Motor neuron (in vitro differentiated cells): Measurements from ENCODE around the gene SFMBT2. TPM values are rescaled to one million over a fixed set of nuclear protein-coding genes. Genes with fewer than 3 reads are reported as not detected.
A peak's percentile ranks its signal among the peaks of the same experiment; 100 is the strongest.
"Not testable (repeated sequence)": the region's sequence is repeated elsewhere in the genome, so short reads cannot be mapped to it uniquely, and the experiment has no call there.

ENCODE experiments used
- ATAC-seq, 8 experiments: fragments of 200-7000 bp; cut with Tn5 transposase; replicated peaks in 6 of 8; 2 replicates each; pipeline ENCODE4 v1.8.0; 2021; ENCODE audit warnings: mild to moderate bottlenecking in 8 of 8, moderate library complexity in 8 of 8
- H3K27ac ChIP-seq, 2 donors: fragments of 250-450 bp; sonication (Bioruptor Pico); 2 replicates each; pipeline ENCODE4 v1.9.0; 2021; ENCODE audit warnings: antibody characterized with exemption in 2 of 2, mild to moderate bottlenecking in 2 of 2, moderate library complexity in 1 of 2
- H3K4me1 ChIP-seq, 2 donors: fragments of 250-450 bp; sonication (Bioruptor Pico); replicated peaks in 1 of 2; 2 replicates each; pipeline ENCODE4 v1.6.1; 2021; ENCODE audit warnings: antibody characterized with exemption in 2 of 2, mild to moderate bottlenecking in 2 of 2, moderate library complexity in 1 of 2
- H3K4me3 ChIP-seq, 5 donors: fragments of 250-450 bp; sonication (Bioruptor Pico); 2 replicates each; pipeline ENCODE4 v1.9.0; 2021; ENCODE audit warnings: antibody characterized with exemption in 5 of 5, mild to moderate bottlenecking in 5 of 5, moderate library complexity in 4 of 5
- WGBS, 10 experiments: fragments of 450-650 bp; shearing (Covaris generic); methylation state at CpG; one replicate each; pipeline ENCODE4 v1.0.0; 2022; 5-methylcytosine and 5-hydroxymethylcytosine counted together
- in situ Hi-C, 9 experiments: fragments of 400-800 bp; cut with MboI; loops; one replicate each; pipeline ENCODE4 v1.15.0; 2021; ENCODE audit warnings: low sequenced_read_pairs in 9 of 9, low pct_unique_long_range_greater_than_20kb in 2 of 9; ENCODE audit not compliant: unreplicated experiment in 9 of 9
- total RNA-seq, 8 experiments: library from RNA; unstranded; fragments of 300-600 nt; gene quantifications; 2 replicates each; pipeline versions ENCODE4 v1.2.3 to v1.2.4, GENCODE V29; 2022

SFMBT2 gene
- total RNA-seq, 8 experiments from 2014 or later = 0.15 to 16.5 (median 11.9) TPM

DNA sequence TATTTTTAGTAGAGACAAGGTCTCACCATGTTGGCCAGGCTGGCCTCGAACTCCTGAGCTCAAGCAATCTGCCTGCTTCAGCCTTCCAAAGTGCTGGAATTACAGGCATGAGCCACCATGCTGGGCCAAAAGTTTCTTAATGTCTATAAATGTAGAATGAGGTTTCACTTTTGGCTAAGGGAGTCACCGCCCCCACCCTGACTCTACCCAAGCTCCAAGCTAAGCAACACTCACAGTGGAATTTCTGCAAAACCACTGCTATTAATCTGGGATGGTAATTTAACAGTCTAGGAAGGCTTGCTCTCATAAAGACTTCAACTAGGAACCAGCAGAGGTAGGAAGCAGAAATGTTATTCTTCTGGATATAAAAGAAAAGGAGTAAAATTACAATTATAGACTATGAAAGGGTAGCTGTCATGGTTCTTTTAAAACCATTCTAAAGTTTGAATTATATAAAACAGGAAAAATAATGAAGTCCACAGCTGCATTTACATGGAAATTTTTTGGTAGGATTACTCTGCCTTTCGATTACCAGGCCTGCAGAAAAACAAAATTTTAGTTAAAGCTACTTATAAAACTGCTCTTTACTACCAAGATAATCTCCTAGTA lies 211.6 kb downstream of the SFMBT2 start:
- in situ Hi-C loops = no loop called here
- H3K4me1 ChIP-seq = no peaks in the 10 kb centered on the region
- WGBS, 10 experiments = 10 to 100% (median 88%) methylated on average over 1 to 3 of the region's 3 CpGs
- H3K27ac ChIP-seq = no peak overlapping the region
- H3K4me3 ChIP-seq = no peak overlapping the region
- ATAC-seq = no peak

DNA sequence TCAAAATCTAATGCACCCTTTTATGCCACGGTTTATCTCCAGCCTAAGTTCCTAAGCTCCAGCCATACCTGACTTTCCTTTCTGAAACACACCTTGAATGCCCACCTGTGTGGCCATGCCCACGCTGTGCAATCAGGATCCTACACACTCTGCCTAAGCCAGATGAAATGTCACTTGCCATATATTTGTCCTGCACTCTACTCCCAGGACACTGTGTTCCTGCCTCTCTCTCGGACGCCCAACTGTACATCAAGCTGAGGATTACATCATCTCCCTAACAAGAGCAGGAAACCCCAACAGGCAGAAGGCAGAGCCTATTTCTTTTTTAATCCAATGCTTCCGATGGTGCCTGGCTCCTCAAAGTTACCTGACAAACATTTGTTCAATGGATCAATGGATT lies 214.6 kb downstream of the SFMBT2 start:
- no peak overlapping the region for H3K27ac ChIP-seq
- H3K4me1 ChIP-seq = no peaks in the 10 kb centered on the region
- ATAC-seq = no peak
- no peak overlapping the region for H3K4me3 ChIP-seq
- WGBS, 10 experiments = 0 to 100% (median 88%) methylated on average over 1 to 5 of the region's 5 CpGs; no CpG with 5 or more reads in 1 of the 10 experiments
- in situ Hi-C loops = no loop called here

DNA sequence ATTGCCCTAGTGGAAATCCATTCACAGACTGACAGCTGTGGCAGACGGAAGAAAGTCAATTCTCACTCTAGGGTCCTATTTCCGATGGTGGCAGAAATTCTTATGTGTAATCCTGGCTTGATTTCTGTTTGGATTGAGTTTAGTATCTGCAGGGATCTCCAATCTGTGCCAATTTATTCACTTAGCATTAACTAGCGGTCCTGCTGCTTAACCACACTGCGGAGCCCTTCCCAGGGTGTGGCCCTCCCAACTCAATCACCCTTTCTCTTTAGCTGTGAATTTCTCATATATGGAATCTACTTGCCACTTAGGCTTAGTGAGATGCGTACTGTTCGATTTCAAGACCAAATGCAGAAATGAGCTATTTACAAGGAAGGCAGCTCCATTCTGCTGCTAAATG lies 215.7 kb downstream of the SFMBT2 start:
- no peak overlapping the region for H3K27ac ChIP-seq
- no peak for ATAC-seq
- in situ Hi-C loops = no loop called here
- H3K4me3 ChIP-seq = no peak overlapping the region
- no peaks in the 10 kb centered on the region for H3K4me1 ChIP-seq
- WGBS, 10 experiments = 45 to 100% (median 96%) methylated on average over 1 to 6 of the region's 6 CpGs; no CpG with 5 or more reads in 3 of the 10 experiments

DNA sequence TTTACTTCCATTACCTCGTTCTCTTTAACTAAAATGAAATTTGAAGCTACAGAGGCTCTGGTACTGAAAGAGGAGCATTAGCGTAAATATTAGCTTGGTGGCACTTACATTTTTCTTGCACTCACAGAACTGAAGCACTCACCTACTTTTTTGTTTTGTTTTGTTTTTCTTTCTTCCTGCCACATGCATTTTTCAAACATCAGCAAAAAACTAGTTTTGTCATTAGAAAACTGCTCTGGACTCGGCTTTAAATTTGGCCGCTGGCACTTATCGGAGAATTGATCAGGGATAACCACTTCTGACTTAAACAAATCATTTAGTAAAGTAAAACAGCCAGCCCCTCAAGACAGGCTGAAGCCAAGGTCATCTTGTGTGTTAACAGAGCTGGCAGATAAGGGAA lies 216.3 kb downstream of the SFMBT2 start:
- in situ Hi-C loops = no loop called here
- no peak for ATAC-seq
- Histone ChIP-seq H3K4me1 (no peaks in the 10 kb centered on the region), H3K4me3 (no peak overlapping the region), H3K27ac (no peak overlapping the region)
- WGBS, 10 experiments = 59 to 100% (median 97%) methylated on average over 3 to 5 of the region's 5 CpGs; no CpG with 5 or more reads in 2 of the 10 experiments

DNA sequence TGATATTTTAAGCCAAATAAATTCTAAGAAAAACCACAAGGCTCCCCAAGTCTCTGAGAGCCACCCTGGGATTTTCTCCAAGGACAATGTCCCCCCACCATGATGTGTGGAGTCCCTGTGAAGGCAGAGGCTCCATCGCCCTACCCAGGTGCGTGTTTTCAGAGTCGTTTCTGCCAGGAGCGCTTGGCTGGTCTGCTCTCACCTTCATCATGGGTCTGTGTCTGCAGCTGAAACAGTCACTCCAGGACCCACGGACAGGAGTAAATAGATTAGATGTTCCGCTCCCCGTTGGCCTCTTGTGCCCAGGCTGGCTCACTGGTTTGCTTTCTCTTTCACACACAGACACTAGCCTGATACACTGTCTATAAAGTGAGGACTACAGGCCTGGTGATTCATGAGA lies 217.5 kb downstream of the SFMBT2 start:
- in situ Hi-C loops = no loop called here
- ATAC-seq = no peak
- Histone ChIP-seq H3K27ac (no peak overlapping the region), H3K4me3 (no peak overlapping the region), H3K4me1 (no peaks in the 10 kb centered on the region)
- 60 to 100% (median 100%) methylated on average over 1 to 6 of the region's 7 CpGs; no CpG with 5 or more reads in 4 of the 10 experiments for WGBS, 10 experiments

DNA sequence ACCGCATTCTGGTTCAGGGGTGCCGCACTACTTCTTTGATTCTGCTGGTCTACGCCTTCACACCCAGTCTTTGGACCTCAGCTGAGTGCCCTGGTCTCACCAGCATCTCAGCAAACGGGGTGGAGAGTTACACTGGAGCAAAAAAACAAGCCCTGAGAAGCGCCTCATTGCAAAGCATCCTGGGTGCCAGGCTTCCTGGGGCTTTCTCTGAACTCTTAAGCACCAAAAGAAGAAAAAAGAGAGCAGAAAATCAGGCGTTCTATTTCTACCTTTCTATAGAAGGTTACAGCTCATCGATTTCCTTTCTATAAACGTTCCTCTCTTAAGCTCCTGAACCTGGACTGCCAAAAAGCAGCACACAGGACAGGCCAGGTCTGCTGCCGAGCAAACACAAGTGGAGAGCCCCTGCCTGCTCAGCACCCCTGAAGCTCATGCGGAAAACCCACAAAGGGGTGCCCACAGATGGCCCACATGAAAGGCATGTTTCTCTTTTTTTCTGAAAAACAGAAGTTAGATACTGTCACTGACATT lies 217.9 kb downstream of the SFMBT2 start:
- in situ Hi-C loops = no loop called here
- WGBS, 10 experiments = 27 to 93% (median 81%) methylated on average over 1 to 6 of the region's 10 CpGs; no CpG with 5 or more reads in 2 of the 10 experiments
- Histone ChIP-seq H3K4me1 (no peaks in the 10 kb centered on the region), H3K4me3 (no peak overlapping the region), H3K27ac (no peak overlapping the region)
- ATAC-seq = no peak

DNA sequence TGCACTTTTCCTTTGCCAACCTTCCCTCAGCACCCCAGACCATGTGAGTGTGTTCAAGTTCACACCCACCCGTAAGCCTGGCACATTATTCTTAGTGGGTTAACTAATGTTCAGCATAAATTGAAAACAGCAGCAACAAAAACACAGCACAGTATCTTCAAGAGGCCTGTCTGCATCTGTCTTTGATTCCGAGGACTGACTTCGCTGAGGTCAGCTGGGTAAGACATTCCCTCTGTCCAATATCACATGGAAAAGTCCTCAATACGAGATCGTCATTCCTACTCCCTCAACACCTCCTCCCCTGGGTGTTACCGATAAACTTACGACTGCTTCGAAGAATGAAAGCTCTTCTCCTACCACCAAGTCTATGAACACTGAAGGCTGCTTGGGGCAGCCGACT lies 218.8 kb downstream of the SFMBT2 start:
- WGBS, 10 experiments = 0 to 98% (median 95%) methylated on average over 1 to 9 of the region's 9 CpGs; no CpG with 5 or more reads in 1 of the 10 experiments
- ATAC-seq = no peak
- in situ Hi-C loops = no loop called here
- Histone ChIP-seq H3K27ac (no peak overlapping the region), H3K4me3 (no peak overlapping the region), H3K4me1 (no peaks in the 10 kb centered on the region)

DNA sequence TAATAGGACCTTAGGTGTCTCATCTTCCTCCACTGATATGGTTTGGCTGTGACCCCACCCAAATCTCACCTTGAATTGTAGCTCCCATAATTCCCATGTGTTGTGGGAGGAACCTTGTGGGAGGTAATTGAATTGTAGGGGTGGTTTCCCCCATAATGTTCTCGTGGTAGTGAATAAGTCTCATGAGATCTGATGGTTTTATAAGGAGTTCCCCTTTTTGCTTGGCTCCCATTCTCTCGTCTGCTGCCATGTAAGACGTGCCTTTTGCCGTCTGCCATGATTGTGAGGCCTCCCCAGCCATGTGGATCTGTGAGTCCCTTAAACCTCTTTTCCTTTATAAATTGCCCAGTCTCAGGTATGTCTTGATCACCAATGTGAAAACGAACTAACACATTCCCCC lies 220.1 kb downstream of the SFMBT2 start:
- in situ Hi-C loops, H3K4me1 ChIP-seq, ATAC-seq, H3K4me3 ChIP-seq, H3K27ac ChIP-seq: not testable (repeated sequence)
- 35 to 100% (median 65%) methylated on average over 1 to 4 of the region's 5 CpGs; no CpG with 5 or more reads in 3 of the 10 experiments for WGBS, 10 experiments

DNA sequence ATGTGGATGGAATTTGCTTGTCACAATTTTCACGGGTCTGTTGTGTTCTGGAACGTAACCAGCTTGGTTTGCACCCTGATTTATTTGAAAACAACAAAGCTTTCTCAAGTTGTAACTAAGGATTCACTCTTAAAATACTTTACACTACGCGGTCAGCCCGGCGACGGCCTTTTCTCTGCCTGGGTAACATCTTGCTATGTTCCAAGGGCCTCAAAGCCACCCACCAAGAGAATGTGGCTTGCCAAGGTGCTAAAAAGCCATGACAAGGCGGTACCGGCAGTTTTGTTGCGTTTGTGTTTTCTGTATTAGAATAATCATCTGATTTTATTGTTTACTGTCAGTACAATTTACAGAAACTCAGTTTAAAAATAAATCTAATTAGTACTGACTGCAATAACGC lies 220.9 kb downstream of the SFMBT2 start:
- Histone ChIP-seq H3K27ac (no peak overlapping the region), H3K4me1 (no peaks in the 10 kb centered on the region), H3K4me3 (no peak overlapping the region)
- ATAC-seq = peak in 1 of 8 experiments; percentile 49
- in situ Hi-C loops = no loop called here
- WGBS, 10 experiments = 5 to 95% (median 75%) methylated on average over 1 to 10 of the region's 11 CpGs; no CpG with 5 or more reads in 2 of the 10 experiments

DNA sequence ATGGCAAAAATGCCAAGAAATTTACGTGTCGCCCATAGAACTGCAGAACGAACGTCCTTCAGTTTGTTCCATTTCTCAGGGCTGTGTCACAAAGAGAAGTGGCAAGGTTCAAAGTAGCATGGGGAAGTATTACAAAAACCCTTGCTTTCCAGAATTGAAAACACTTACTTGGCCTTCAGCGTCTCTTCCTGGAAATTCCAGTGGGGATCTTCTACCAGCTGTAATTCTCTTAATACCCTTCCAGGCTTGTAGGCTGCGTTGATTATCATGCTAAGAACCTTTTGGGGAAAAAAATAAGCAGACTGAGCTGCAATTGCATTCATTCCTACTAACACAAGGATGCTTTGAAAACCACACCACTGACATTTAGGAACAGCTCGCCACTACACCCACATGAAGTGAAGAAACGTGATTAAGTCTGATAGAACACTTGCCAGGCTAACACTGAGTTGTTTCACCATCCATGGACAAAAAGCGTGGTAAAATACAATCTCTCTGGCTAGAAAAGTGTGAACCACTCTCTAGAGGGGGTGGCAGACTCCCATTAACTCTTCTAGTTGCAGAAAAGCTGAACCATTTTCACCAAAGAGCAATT lies 222.3 kb downstream of the SFMBT2 start:
- Histone ChIP-seq H3K4me3 (no peak overlapping the region), H3K27ac (no peak overlapping the region), H3K4me1 (peaks cover 0 to 3% of the 10 kb centered on the region in 2 donors)
- WGBS, 10 experiments = 25 to 100% (median 82%) methylated on average over 2 to 9 of the region's 9 CpGs
- ATAC-seq = no peak
- in situ Hi-C loops = no loop called here

DNA sequence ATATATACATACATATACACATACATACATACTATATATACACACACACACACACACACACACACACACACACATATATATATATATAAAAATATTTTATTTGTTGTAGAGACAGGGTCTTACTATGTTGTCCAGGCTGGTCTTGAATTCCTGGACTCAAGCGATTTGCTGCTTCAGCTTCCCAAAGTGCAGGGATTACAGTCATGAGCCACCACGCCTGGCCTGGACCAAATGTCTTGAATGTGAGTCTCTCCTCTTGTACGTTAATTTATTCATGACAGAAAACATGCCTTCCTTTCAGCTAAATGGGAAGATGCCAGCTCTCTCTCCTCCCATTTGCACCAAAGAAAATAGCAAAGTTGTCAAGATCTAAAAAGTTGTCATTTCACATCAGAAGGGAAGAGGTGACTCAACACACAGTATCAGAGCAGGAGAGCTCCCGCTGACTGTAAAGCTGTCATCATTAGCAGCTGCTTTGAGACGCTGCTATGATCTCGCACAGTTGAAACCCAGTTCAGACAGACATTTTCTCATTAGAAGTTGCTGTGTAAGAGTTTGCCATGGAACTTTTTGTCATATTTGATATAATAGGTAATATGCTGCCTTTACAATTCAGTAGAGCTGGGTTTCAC lies 224.3 kb downstream of the SFMBT2 start:
- H3K4me1 ChIP-seq = peaks cover 0 to 7% of the 10 kb centered on the region in 2 donors
- in situ Hi-C loops = no loop called here
- peak in 1 of 8 experiments; percentile 47 for ATAC-seq
- H3K4me3 ChIP-seq = no peak overlapping the region
- WGBS, 10 experiments = 18 to 100% (median 82%) methylated on average over 2 to 4 of the region's 6 CpGs; no CpG with 5 or more reads in 4 of the 10 experiments
- no peak overlapping the region for H3K27ac ChIP-seq

DNA sequence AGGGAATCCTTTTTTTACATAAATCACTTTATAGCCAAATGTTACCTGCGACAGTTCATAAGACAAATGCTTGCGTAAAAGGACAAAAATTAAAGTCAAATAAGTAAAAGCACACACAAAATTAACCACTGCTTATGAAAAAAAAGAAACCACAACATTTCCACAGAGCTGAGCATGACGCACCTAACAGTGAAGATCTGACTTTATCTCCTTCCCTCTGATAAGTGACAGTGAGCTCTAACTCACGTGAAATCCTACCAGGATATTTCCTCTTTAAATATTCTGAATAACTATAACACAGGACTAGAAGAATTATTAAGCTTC lies 225.5 kb downstream of the SFMBT2 start:
- Histone ChIP-seq H3K4me1 (peaks cover 0 to 7% of the 10 kb centered on the region in 2 donors), H3K27ac (no peak overlapping the region), H3K4me3 (no peak overlapping the region)
- in situ Hi-C loops = no loop called here
- WGBS, 10 experiments = 42 to 100% (median 97%) methylated on average over 1 to 4 of the region's 4 CpGs
- no peak for ATAC-seq

DNA sequence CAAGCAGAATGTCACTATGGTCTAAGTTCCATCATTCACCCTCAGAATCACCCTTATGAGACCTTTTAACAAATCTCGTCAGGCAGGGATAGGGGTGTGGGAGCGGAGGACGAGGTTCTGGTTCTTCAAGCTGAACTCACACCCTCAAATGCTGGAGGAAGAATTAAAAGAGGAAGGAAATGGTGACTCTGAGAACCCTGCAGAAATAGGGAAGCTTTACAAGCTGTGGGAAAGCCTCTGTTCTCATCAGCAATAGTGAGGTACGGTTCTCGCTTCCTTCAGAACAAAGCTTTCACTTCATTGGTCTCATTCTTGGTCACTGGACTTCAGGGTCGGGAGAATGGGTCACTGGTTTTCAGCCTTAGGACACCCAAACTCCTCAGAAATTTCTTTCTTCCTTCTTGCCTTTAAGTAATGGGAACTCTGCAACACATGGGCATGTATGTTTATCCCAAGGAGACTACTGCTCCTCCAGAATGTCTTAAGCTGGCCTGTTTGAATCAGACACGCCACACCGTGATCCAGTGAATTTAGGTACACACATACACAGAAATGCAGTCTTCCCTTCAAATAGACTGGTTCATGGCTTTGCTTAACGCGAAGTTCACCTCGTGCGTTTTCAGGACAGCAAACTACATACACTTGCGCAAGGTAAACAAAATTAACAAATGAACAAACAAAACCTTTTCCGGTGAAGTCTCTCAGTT lies 226.0 kb downstream of the SFMBT2 start:
- Histone ChIP-seq H3K27ac (no peak overlapping the region), H3K4me3 (no peak overlapping the region), H3K4me1 (peaks cover 0 to 7% of the 10 kb centered on the region in 2 donors)
- ATAC-seq = no peak
- in situ Hi-C loops = no loop called here
- WGBS, 10 experiments = 68 to 96% (median 93%) methylated on average over 9 to 12 of the region's 14 CpGs; no CpG with 5 or more reads in 1 of the 10 experiments
